WTC11 (cell line): Measurements from ENCODE around the gene KCTD1.

Experiments
- ARID4B ChIP-seq: sonication (generic); formaldehyde crosslinking; IDR thresholded peaks from 2 replicates; pipeline ENCODE4 v1.8.0; 2023; ENCODE audit warnings: missing genetic modification reagents, mild to moderate bottlenecking, borderline replicate concordance
- CTCF ChIP-seq: fragments of 200-600 bp; IDR thresholded peaks from 2 replicates; pipeline ENCODE4 v1.8.0; 2022; ENCODE audit warnings: antibody characterized with exemption
- IRF2 ChIP-seq: sonication (generic); formaldehyde crosslinking; IDR thresholded peaks from 2 replicates; pipeline ENCODE4 v1.8.0; 2022; ENCODE audit warnings: low read depth, missing genetic modification reagents, borderline replicate concordance
- NR1H2 ChIP-seq: sonication (generic); formaldehyde crosslinking; IDR thresholded peaks from 2 replicates; pipeline ENCODE4 v1.9.0; 2021; ENCODE audit warnings: mild to moderate bottlenecking, moderate library complexity, missing genetic modification reagents
- RELA ChIP-seq: sonication (generic); formaldehyde crosslinking; IDR thresholded peaks from 2 replicates; pipeline ENCODE4 v1.8.1; 2022; ENCODE audit warnings: missing genetic modification reagents, mild to moderate bottlenecking, borderline replicate concordance
- SMAD3 ChIP-seq: sonication (generic); formaldehyde crosslinking; IDR thresholded peaks from 2 replicates; pipeline ENCODE4 v1.8.0; 2022; ENCODE audit warnings: missing genetic modification reagents, mild to moderate bottlenecking, borderline replicate concordance
- SOX15 ChIP-seq: fragments of 250-450 bp; sonication (Bioruptor Pico); IDR thresholded peaks from 2 replicates; pipeline ENCODE4 v1.9.0; 2021; ENCODE audit warnings: mild to moderate bottlenecking
- ZNF232 ChIP-seq: sonication (generic); formaldehyde crosslinking; IDR thresholded peaks from 2 replicates; pipeline ENCODE4 v1.8.0; 2022; ENCODE audit warnings: mild to moderate bottlenecking, missing genetic modification reagents
- ZNF423 ChIP-seq: fragments of 250-450 bp; sonication (Bioruptor Pico); IDR thresholded peaks from 2 replicates; pipeline ENCODE4 v2.1.2; 2022; ENCODE audit warnings: mild to moderate bottlenecking, moderate library complexity
- ZNF532 ChIP-seq: fragments of 250-450 bp; sonication (Bioruptor Pico); IDR thresholded peaks from 2 replicates; pipeline ENCODE4 v1.9.0; 2021; ENCODE audit warnings: mild to moderate bottlenecking, borderline replicate concordance

- no peak for TF ChIP-seq CTCF
- TF ChIP-seq IRF2 (CRISPR knock-in tag) = no peak
- no peak for TF ChIP-seq NR1H2 (CRISPR knock-in tag)
- no peak for TF ChIP-seq SMAD3 (CRISPR knock-in tag)
- no peak for TF ChIP-seq ZNF423
- no peak for TF ChIP-seq RELA (CRISPR knock-in tag)
- no peak for TF ChIP-seq ZNF532 (CRISPR knock-in tag)
- TF ChIP-seq SOX15 (CRISPR knock-in tag) = no peak
- no peak for TF ChIP-seq ARID4B (CRISPR knock-in tag)
- no peak for TF ChIP-seq ZNF232 (CRISPR knock-in tag)
Measured at GRCh38 chr18:26515643-26516487, 32.5 kb downstream of the KCTD1 start.
